Lower lobe of right lung (tissue), 2 donors: ENCODE measurements around the gene KIAA1958. TPM values are rescaled to one million over a fixed set of nuclear protein-coding genes. Genes with fewer than 3 reads are reported as not detected.
A peak's percentile ranks its signal among the peaks of the same experiment; 100 is the strongest.

Experiments
- ATAC-seq, 2 donors: fragments of 200-7000 bp; cut with Tn5 transposase; one replicate each; pipeline ENCODE4 v1.9.1; 2020 to 2022; ENCODE audit warnings: mild to moderate bottlenecking in 2 of 2, moderate library complexity in 2 of 2
- DNase-seq: peaks from one replicate; pipeline ENCODE4 v3.0.0-alpha.2; 2020
- H3K27ac ChIP-seq: fragments of 200-600 bp; one replicate; pipeline ENCODE4 v1.8.0; 2022
- H3K27me3 ChIP-seq: fragments of 200-600 bp; one replicate; pipeline ENCODE4 v1.8.0; 2022; ENCODE audit warnings: low read depth
- H3K36me3 ChIP-seq: fragments of 200-600 bp; one replicate; pipeline ENCODE4 v1.8.0; 2022; ENCODE audit warnings: mild to moderate bottlenecking
- H3K4me1 ChIP-seq: fragments of 200-600 bp; one replicate; pipeline ENCODE4 v1.8.0; 2022
- H3K4me3 ChIP-seq: fragments of 200-600 bp; one replicate; pipeline ENCODE4 v1.8.0; 2022; ENCODE audit warnings: mild to moderate bottlenecking
- H3K9me3 ChIP-seq: fragments of 200-600 bp; one replicate; pipeline ENCODE4 v1.8.0; 2022
- intact Hi-C: fragments of 100-400 bp; cut with DNase I; formaldehyde crosslinking; loops from one replicate; pipeline ENCODE4 v1.11.0; 2022
- total RNA-seq: library from RNA; stranded (reverse); fragmentation: NEBNext Ultra II Directional; extraction: Animal tissue kit (Norgen Biotek cat#: 25700); gene quantifications from one replicate; pipeline ENCODE4 v1.2.1, GENCODE V29; 2021
- TF ChIP-seq, protein P1 (sequence below): fragments of 200-600 bp; IDR thresholded peaks from one replicate; pipeline ENCODE4 v1.8.0; 2022; ENCODE audit warnings: antibody characterized with exemption, mild to moderate bottlenecking
- donor health status: DM: no; HTN: yes; CAD: no; lungs with severe emphysema.

KIAA1958 gene
- total RNA-seq, 1 donor from 2014 or later, result 14.1 TPM

DNA sequence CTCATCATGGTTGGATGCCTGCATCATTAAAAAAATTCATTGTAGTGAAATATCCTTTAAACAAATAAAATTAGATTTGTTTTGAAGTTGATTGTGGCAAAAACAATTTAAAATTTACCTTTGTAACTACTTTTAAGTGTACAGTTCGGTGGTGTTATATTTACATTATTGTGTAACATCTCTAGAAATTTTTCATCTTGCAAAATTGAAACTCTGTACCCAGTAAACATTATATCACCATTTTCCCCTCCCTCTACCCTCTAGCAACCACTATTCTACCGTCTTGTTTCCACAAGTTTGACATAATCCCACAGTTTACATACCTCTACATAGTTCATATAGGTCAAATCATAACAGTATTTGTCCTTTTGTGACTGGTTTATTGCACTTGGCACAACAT, 2.0 kb upstream of the KIAA1958 start:
- Histone ChIP-seq H3K4me1 (peaks cover 14% of the 10 kb centered on the region), H3K9me3 (no peaks in the 10 kb centered on the region), H3K27me3 (no peaks in the 10 kb centered on the region), H3K27ac (no peak overlapping the region), H3K4me3 (no peak overlapping the region), H3K36me3 (no peaks in the 10 kb centered on the region)
- DNase-seq (no peak), ATAC-seq (no peak)
- intact Hi-C loops, result no loop called here
- TF ChIP-seq, protein P1, sequence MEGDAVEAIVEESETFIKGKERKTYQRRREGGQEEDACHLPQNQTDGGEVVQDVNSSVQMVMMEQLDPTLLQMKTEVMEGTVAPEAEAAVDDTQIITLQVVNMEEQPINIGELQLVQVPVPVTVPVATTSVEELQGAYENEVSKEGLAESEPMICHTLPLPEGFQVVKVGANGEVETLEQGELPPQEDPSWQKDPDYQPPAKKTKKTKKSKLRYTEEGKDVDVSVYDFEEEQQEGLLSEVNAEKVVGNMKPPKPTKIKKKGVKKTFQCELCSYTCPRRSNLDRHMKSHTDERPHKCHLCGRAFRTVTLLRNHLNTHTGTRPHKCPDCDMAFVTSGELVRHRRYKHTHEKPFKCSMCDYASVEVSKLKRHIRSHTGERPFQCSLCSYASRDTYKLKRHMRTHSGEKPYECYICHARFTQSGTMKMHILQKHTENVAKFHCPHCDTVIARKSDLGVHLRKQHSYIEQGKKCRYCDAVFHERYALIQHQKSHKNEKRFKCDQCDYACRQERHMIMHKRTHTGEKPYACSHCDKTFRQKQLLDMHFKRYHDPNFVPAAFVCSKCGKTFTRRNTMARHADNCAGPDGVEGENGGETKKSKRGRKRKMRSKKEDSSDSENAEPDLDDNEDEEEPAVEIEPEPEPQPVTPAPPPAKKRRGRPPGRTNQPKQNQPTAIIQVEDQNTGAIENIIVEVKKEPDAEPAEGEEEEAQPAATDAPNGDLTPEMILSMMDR, result no peak

DNA sequence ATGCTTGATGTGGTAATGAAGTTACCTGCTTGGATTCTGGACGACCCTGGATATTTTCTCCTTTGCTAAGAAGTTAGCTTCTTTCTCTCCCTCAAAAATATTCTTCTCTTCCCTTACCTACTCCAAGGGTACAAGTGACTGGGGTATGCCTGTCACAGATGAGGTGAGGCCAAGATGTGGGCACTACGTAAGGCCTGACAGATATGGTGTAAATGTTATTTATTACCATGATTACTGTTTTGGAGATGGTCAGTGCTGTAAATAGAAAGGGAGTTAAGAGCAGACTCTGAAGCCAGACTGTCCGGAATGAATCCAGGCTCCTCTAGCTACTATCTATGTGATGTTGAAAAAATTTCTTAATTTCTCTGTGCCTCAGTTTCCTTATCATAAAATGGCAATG, 1.1 kb upstream of the KIAA1958 start:
- intact Hi-C loops, result no loop called here
- H3K27me3 ChIP-seq, result no peaks in the 10 kb centered on the region
- H3K4me3 ChIP-seq, result peak overlapping the region; percentile 84
- no peak overlapping the region for H3K27ac ChIP-seq
- peaks cover 14% of the 10 kb centered on the region for H3K4me1 ChIP-seq
- H3K36me3 ChIP-seq, result no peaks in the 10 kb centered on the region
- DNase-seq (no peak), ATAC-seq (no peak)
- TF ChIP-seq, protein P1, result no peak
- H3K9me3 ChIP-seq, result no peaks in the 10 kb centered on the region

DNA sequence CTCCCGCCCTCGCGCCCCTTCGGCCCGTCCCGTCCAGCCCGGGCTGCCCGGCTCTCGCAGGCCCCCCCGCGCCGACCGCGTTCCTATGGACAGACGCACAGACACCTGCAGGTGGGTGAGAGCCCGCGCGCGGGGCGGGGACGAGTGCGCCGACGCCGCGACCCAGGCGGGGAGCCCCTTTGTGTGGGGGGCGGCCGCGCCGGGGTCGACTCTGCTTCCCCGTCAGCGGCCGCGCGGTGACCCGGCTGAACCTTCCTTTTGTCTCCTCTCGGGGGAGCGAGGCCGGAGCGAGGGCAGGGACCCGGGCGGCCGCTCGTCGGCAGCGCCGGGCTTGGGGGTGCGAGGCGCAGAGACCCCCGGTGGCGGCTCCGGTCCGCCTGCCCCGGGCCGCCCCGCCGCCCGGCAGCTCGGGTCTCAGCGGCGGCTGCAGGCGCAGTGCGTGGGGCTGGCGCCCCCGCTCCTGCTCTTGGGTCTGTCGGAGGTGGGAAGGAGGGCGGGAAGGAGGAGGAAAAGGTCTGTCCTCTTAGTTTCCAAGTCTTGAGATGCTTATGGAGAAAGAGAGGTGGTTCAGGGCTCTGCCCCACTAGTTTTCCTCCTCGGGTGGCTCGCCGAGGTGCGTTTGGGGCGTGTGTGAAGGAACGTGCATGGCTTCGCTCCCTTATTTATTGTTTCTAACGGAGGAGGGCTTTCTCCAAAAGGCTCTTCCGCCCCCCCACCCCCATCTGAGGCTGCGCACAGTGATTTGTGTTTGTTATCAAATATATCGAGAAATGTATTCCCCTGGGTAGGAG, 576 bp downstream of the KIAA1958 start:
- Histone ChIP-seq H3K9me3 (no peaks in the 10 kb centered on the region), H3K27me3 (no peaks in the 10 kb centered on the region), H3K36me3 (no peaks in the 10 kb centered on the region), H3K4me3 (peak overlapping the region; percentile 84), H3K4me1 (peaks cover 14% of the 10 kb centered on the region), H3K27ac (peak overlapping the region; percentile 79)
- TF ChIP-seq, protein P1, result no peak
- peak; percentile 70 to 77 for ATAC-seq
- DNase-seq, result peak; percentile 85
- intact Hi-C loops, result no loop called here

DNA sequence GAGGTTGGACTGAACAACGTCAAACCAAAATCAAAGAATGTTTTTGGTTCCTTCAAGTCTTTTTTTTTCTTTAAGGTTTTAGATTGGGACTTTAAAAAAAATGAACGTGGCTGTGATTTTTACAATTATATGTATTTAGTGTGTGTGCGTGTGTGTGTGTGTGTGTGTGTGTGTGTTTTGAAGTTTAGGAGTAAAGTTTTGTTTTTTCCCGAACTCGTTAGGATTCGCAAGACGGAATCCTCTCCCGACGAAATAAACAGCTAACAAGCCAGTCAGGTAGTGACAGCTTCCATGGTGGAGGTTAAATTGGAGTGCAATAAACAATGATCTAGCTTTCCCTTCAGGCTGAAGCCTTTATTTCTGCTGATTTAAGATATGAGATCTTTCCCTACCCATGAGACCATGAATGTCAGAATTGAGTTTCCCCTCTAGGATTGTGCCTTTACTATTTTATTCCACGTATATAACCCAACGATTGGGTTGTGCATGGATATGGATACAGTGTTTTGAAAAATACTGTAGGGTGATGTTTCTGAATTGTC, 1.2 kb downstream of the KIAA1958 start:
- peak overlapping the region; percentile 84 for H3K4me3 ChIP-seq
- DNase-seq (no peak), ATAC-seq (no peak)
- intact Hi-C loops, result no loop called here
- peaks cover 14% of the 10 kb centered on the region for H3K4me1 ChIP-seq
- TF ChIP-seq, protein P1, result no peak
- H3K27me3 ChIP-seq, result no peaks in the 10 kb centered on the region
- H3K27ac ChIP-seq, result no peak overlapping the region
- peaks cover 1% of the 10 kb centered on the region for H3K9me3 ChIP-seq
- H3K36me3 ChIP-seq, result no peaks in the 10 kb centered on the region

DNA sequence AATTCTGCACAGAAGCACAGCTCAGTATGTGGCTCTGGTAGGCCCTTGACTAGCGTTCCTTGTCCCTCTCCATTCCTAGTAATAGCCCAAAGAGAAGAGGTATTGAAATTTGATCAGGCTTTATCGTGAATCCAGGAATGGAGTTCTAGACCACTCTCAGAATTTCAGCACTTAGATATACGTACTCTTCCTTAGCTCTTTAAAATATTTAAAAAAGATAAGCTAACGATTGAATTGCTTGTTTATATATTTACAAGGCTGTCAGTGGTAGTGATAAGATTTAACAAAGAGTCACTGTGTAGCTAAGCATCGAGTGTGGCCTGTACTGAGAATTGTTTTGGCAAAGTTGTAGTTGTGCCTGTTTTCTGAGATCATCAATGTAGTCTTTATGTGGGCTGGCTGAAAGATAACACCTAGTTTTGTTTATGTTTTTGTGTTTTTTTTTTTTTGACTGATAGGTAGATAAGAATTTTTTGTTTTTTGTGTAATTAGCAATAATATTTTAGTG, 2.5 kb downstream of the KIAA1958 start:
- intact Hi-C loops, result no loop called here
- Histone ChIP-seq H3K4me3 (no peak overlapping the region), H3K4me1 (peaks cover 14% of the 10 kb centered on the region), H3K27ac (no peak overlapping the region), H3K9me3 (peaks cover 13% of the 10 kb centered on the region), H3K36me3 (no peaks in the 10 kb centered on the region), H3K27me3 (no peaks in the 10 kb centered on the region)
- DNase-seq (no peak), ATAC-seq (no peak)
- TF ChIP-seq, protein P1, result no peak
